ACC112 (cell line): ENCODE results near the gene FILIP1.
A peak's percentile ranks its signal among the peaks of the same experiment; 100 is the strongest.

Source experiments
- H2AFZ ChIP-seq: fragments of 200-600 bp; sonication (generic); one replicate; pipeline ENCODE4 v1.6.0; 2017; ENCODE audit warnings: antibody characterized with exemption, low read length; ENCODE audit not compliant: unreplicated experiment
- H3K27ac ChIP-seq: fragments of 200-600 bp; sonication (generic); 2 replicates; pipeline ENCODE4 v1.5.1; 2014; ENCODE audit warnings: low read depth, mild to moderate bottlenecking, antibody characterized with exemption, low read length, moderate library complexity
- H3K27me3 ChIP-seq: fragments of 200-600 bp; sonication (generic); 2 replicates; pipeline ENCODE4 v1.6.1; 2014; ENCODE audit warnings: mild to moderate bottlenecking, antibody characterized with exemption, low read length, moderate library complexity, mixed read lengths; ENCODE audit not compliant: insufficient read depth
- H3K36me3 ChIP-seq: fragments of 200-600 bp; sonication (generic); 2 replicates; pipeline ENCODE4 v1.6.1; 2016; ENCODE audit warnings: mild to moderate bottlenecking, antibody characterized with exemption, low read length, moderate library complexity, mixed read lengths; ENCODE audit not compliant: insufficient read depth
- H3K4me1 ChIP-seq: fragments of 200-600 bp; sonication (generic); one replicate; pipeline ENCODE4 v1.6.1; 2016; ENCODE audit warnings: low read length, mixed read lengths; ENCODE audit not compliant: insufficient read depth, unreplicated experiment, control insufficient read depth
- H3K4me3 ChIP-seq: fragments of 200-600 bp; sonication (generic); 2 replicates; pipeline ENCODE4 v1.5.1; 2014; ENCODE audit warnings: mild to moderate bottlenecking, low read depth, low read length
- H3K79me2 ChIP-seq: fragments of 200-600 bp; sonication (generic); one replicate; pipeline ENCODE4 v1.6.0; 2016; ENCODE audit warnings: low read length; ENCODE audit not compliant: control insufficient read depth, unreplicated experiment, insufficient read depth

Gene FILIP1

GRCh38 chr6:75409928-75410327 lies 83.7 kb downstream of the FILIP1 start:
- no peaks in the 10 kb centered on the region for H3K36me3 ChIP-seq
- H3K27ac ChIP-seq = no peak overlapping the region
- H3K4me1 ChIP-seq = peaks cover 6% of the 10 kb centered on the region
- no peak overlapping the region for H3K4me3 ChIP-seq
- H2AFZ ChIP-seq = no peak overlapping the region
- H3K27me3 ChIP-seq = no peaks in the 10 kb centered on the region
- no peaks in the 10 kb centered on the region for H3K79me2 ChIP-seq

GRCh38 chr6:75409286-75409685 lies 84.3 kb downstream of the FILIP1 start:
- no peaks in the 10 kb centered on the region for H3K27me3 ChIP-seq
- no peak overlapping the region for H2AFZ ChIP-seq
- H3K36me3 ChIP-seq = no peaks in the 10 kb centered on the region
- no peak overlapping the region for H3K27ac ChIP-seq
- no peak overlapping the region for H3K4me3 ChIP-seq
- H3K4me1 ChIP-seq = peaks cover 6% of the 10 kb centered on the region
- no peaks in the 10 kb centered on the region for H3K79me2 ChIP-seq

GRCh38 chr6:75403563-75404080 lies 90.0 kb downstream of the FILIP1 start:
- H2AFZ ChIP-seq = no peak overlapping the region
- H3K4me1 ChIP-seq = peaks cover 7% of the 10 kb centered on the region
- H3K36me3 ChIP-seq = no peaks in the 10 kb centered on the region
- H3K4me3 ChIP-seq = no peak overlapping the region
- no peak overlapping the region for H3K27ac ChIP-seq
- no peaks in the 10 kb centered on the region for H3K79me2 ChIP-seq
- no peaks in the 10 kb centered on the region for H3K27me3 ChIP-seq

- Histone ChIP-seq H3K4me1 (peaks cover 17% of the 10 kb centered on the region), H3K27ac (no peak overlapping the region), H3K79me2 (no peaks in the 10 kb centered on the region), H3K4me3 (no peak overlapping the region), H3K36me3 (no peaks in the 10 kb centered on the region), H3K27me3 (no peaks in the 10 kb centered on the region), H2AFZ (no peak overlapping the region)
Measured at GRCh38 chr6:75402296-75402695, 91.3 kb downstream of the FILIP1 start.

- H2AFZ ChIP-seq = peak overlapping the region; percentile 5
- no peaks in the 10 kb centered on the region for H3K36me3 ChIP-seq
- H3K4me1 ChIP-seq = peaks cover 17% of the 10 kb centered on the region
- no peak overlapping the region for H3K4me3 ChIP-seq
- no peaks in the 10 kb centered on the region for H3K79me2 ChIP-seq
- H3K27me3 ChIP-seq = no peaks in the 10 kb centered on the region
- H3K27ac ChIP-seq = no peak overlapping the region
Measured at GRCh38 chr6:75397656-75398465, 95.7 kb downstream of the FILIP1 start.

GRCh38 chr6:75397171-75397570 lies 96.4 kb downstream of the FILIP1 start:
- Histone ChIP-seq H2AFZ (no peak overlapping the region), H3K79me2 (no peaks in the 10 kb centered on the region), H3K4me1 (peaks cover 12% of the 10 kb centered on the region), H3K4me3 (no peak overlapping the region), H3K36me3 (no peaks in the 10 kb centered on the region), H3K27me3 (no peaks in the 10 kb centered on the region), H3K27ac (no peak overlapping the region)

- H2AFZ ChIP-seq = no peak overlapping the region
- H3K4me1 ChIP-seq = peaks cover 10% of the 10 kb centered on the region
- H3K27ac ChIP-seq = no peak overlapping the region
- no peak overlapping the region for H3K4me3 ChIP-seq
- no peaks in the 10 kb centered on the region for H3K79me2 ChIP-seq
- H3K27me3 ChIP-seq = peaks cover 9% of the 10 kb centered on the region; the same call in 1 of the 2 replicates
- no peaks in the 10 kb centered on the region for H3K36me3 ChIP-seq
Measured at GRCh38 chr6:75396005-75396800, 97.4 kb downstream of the FILIP1 start.

- peaks cover 9% of the 10 kb centered on the region; the same call in 1 of the 2 replicates for H3K27me3 ChIP-seq
- H2AFZ ChIP-seq = no peak overlapping the region
- H3K27ac ChIP-seq = no peak overlapping the region
- H3K4me1 ChIP-seq = peaks cover 10% of the 10 kb centered on the region
- no peaks in the 10 kb centered on the region for H3K36me3 ChIP-seq
- no peaks in the 10 kb centered on the region for H3K79me2 ChIP-seq
- no peak overlapping the region for H3K4me3 ChIP-seq
Measured at GRCh38 chr6:75393806-75394205, 99.8 kb downstream of the FILIP1 start.

GRCh38 chr6:75391276-75391675 lies 102.3 kb downstream of the FILIP1 start:
- peaks cover 9% of the 10 kb centered on the region; the same call in 1 of the 2 replicates for H3K27me3 ChIP-seq
- no peaks in the 10 kb centered on the region for H3K4me1 ChIP-seq
- H2AFZ ChIP-seq = no peak overlapping the region
- H3K4me3 ChIP-seq = no peak overlapping the region
- no peaks in the 10 kb centered on the region for H3K79me2 ChIP-seq
- no peaks in the 10 kb centered on the region for H3K36me3 ChIP-seq
- H3K27ac ChIP-seq = no peak overlapping the region

GRCh38 chr6:75386050-75386770 lies 107.4 kb downstream of the FILIP1 start:
- H3K27ac ChIP-seq = no peak overlapping the region
- H3K4me3 ChIP-seq = no peak overlapping the region
- no peaks in the 10 kb centered on the region for H3K4me1 ChIP-seq
- H3K79me2 ChIP-seq = no peaks in the 10 kb centered on the region
- H3K27me3 ChIP-seq = no peaks in the 10 kb centered on the region
- H2AFZ ChIP-seq = no peak overlapping the region
- H3K36me3 ChIP-seq = no peaks in the 10 kb centered on the region
